KOPT-K1 (cell line): ENCODE data around the gene LRRC37B.
"Not testable (repeated sequence)": the region's sequence is repeated elsewhere in the genome, so short reads cannot be mapped to it uniquely, and the experiment has no call there.

Source experiments
- H3K27ac ChIP-seq: fragments of 200-600 bp; sonication (generic); 2 replicates; pipeline ENCODE4 v1.5.1; 2016; ENCODE audit warnings: antibody characterized with exemption, mild to moderate bottlenecking, low read depth, low read length; ENCODE audit not compliant: poor library complexity, severe bottlenecking
- H3K36me3 ChIP-seq: fragments of 200-600 bp; sonication (generic); 2 replicates; pipeline ENCODE4 v1.5.1; 2017; ENCODE audit warnings: antibody characterized with exemption, mild to moderate bottlenecking, low read length, moderate library complexity; ENCODE audit not compliant: insufficient read depth
- H3K9me3 ChIP-seq: fragments of 200-600 bp; sonication (generic); 2 replicates; pipeline ENCODE4 v1.5.1; 2017; ENCODE audit warnings: antibody characterized with exemption, low read length, mild to moderate bottlenecking; ENCODE audit not compliant: insufficient read depth, poor library complexity, severe bottlenecking

The LRRC37B gene

GRCh38 chr17:32061840-32062239 lies 54.7 kb downstream of the LRRC37B start:
- H3K9me3 ChIP-seq, H3K27ac ChIP-seq: not testable (repeated sequence)

GRCh38 chr17:32064091-32064490 lies 56.9 kb downstream of the LRRC37B start:
- not testable (repeated sequence) for H3K27ac ChIP-seq

More at GRCh38 chr17:32061840-32062239, 54.7 kb downstream of the LRRC37B start:
- H3K36me3 ChIP-seq: not testable (repeated sequence)

GRCh38 chr17:32066123-32066680 lies 59.0 kb downstream of the LRRC37B start:
- H3K9me3 ChIP-seq, H3K27ac ChIP-seq, H3K36me3 ChIP-seq: not testable (repeated sequence)

More at GRCh38 chr17:32064091-32064490, 56.9 kb downstream of the LRRC37B start:
- not testable (repeated sequence) for H3K36me3 ChIP-seq, H3K9me3 ChIP-seq

- peak overlapping the region; percentile 60 for H3K27ac ChIP-seq
- not testable (repeated sequence) for H3K36me3 ChIP-seq
Measured at GRCh38 chr17:32066863-32067642, 59.9 kb downstream of the LRRC37B start.

GRCh38 chr17:32069067-32069466 lies 61.9 kb downstream of the LRRC37B start:
- H3K36me3 ChIP-seq, H3K27ac ChIP-seq, H3K9me3 ChIP-seq: not testable (repeated sequence)

More at GRCh38 chr17:32066863-32067642, 59.9 kb downstream of the LRRC37B start:
- not testable (repeated sequence) for H3K9me3 ChIP-seq

- not testable (repeated sequence) for H3K9me3 ChIP-seq, H3K27ac ChIP-seq, H3K36me3 ChIP-seq
Measured at GRCh38 chr17:32071961-32072360, 64.8 kb downstream of the LRRC37B start.

GRCh38 chr17:32073131-32073530 lies 65.9 kb downstream of the LRRC37B start:
- H3K36me3 ChIP-seq, H3K9me3 ChIP-seq, H3K27ac ChIP-seq: not testable (repeated sequence)

GRCh38 chr17:32079753-32080152 lies 72.6 kb downstream of the LRRC37B start:
- not testable (repeated sequence) for H3K36me3 ChIP-seq, H3K9me3 ChIP-seq
- H3K27ac ChIP-seq: peak overlapping the region; percentile 39

- not testable (repeated sequence) for H3K9me3 ChIP-seq, H3K27ac ChIP-seq, H3K36me3 ChIP-seq
Measured at GRCh38 chr17:32083550-32083979, 76.4 kb downstream of the LRRC37B start.

- not testable (repeated sequence) for H3K27ac ChIP-seq, H3K9me3 ChIP-seq, H3K36me3 ChIP-seq
Measured at GRCh38 chr17:32084003-32084941, 77.1 kb downstream of the LRRC37B start.

GRCh38 chr17:32084942-32085829 lies 78.0 kb downstream of the LRRC37B start:
- not testable (repeated sequence) for H3K36me3 ChIP-seq

GRCh38 chr17:32086833-32087232 lies 79.7 kb downstream of the LRRC37B start:
- not testable (repeated sequence) for H3K36me3 ChIP-seq, H3K9me3 ChIP-seq, H3K27ac ChIP-seq

More at GRCh38 chr17:32084942-32085829, 78.0 kb downstream of the LRRC37B start:
- H3K27ac ChIP-seq, H3K9me3 ChIP-seq: not testable (repeated sequence)

GRCh38 chr17:32092062-32092461 lies 84.9 kb downstream of the LRRC37B start:
- H3K27ac ChIP-seq, H3K9me3 ChIP-seq, H3K36me3 ChIP-seq: not testable (repeated sequence)

GRCh38 chr17:32099686-32100085 lies 92.5 kb downstream of the LRRC37B start:
- no peaks in the 10 kb centered on the region for H3K9me3 ChIP-seq
- H3K36me3 ChIP-seq: no peaks in the 10 kb centered on the region
- H3K27ac ChIP-seq: no peak overlapping the region
